Lung microvascular endothelial cell (primary cell): Measurements from ENCODE around the gene OAS2. TPM values are rescaled to one million over a fixed set of nuclear protein-coding genes. Genes with fewer than 3 reads are reported as not detected.

Experiments used
- DNase-seq, 2 donors: peaks; one replicate each; pipeline versions ENCODE4 v3.0.0 to v3.0.0-alpha.2; 2010; ENCODE audit warnings: low read depth in 2 of 2
- total RNA-seq: library from RNA; depleted of rRNA; stranded (reverse); fragments of >200 nt; gene quantifications from 2 replicates; pipeline ENCODE4 v1.2.1, GENCODE V29; 2014

The OAS2 gene
- total RNA-seq, 1 donor from 2014 or later: 0.60 TPM

- no peak for DNase-seq
These were observed 79.5 kb downstream of the OAS2 start for GRCh38 chr12:113057565-113058485.

GRCh38 chr12:113058553-113058952, 80.2 kb downstream of the OAS2 start:
- no peak for DNase-seq

GRCh38 chr12:113059071-113059595, 80.8 kb downstream of the OAS2 start:
- no peak for DNase-seq

- no peak for DNase-seq
These were observed 82.1 kb downstream of the OAS2 start for GRCh38 chr12:113060336-113060960.

- DNase-seq: peak in 1 of 2 donors; percentile 27
These were observed 82.9 kb downstream of the OAS2 start for GRCh38 chr12:113061061-113061694.

Other genes starting within 250 kb of the OAS2 start
- under 0.01 TPM in 1 of 2 replicates, not detected in the other for gene RPH3A, start 186.8 kb upstream of the OAS2 start, total RNA-seq
- gene OAS1, start 71.6 kb upstream of the OAS2 start, total RNA-seq: 13.5 and 21.4 TPM in 2 replicates
- gene OAS3, start 40.0 kb upstream of the OAS2 start, total RNA-seq: 1.8 and 5.4 TPM in 2 replicates
- gene DTX1, start 78.2 kb downstream of the OAS2 start, total RNA-seq: 0.65 and 4.6 TPM in 2 replicates
- gene RASAL1, start 157.2 kb downstream of the OAS2 start, total RNA-seq: not detected in 2 replicates
- not detected in 2 replicates for gene CFAP73, start 171.2 kb downstream of the OAS2 start, total RNA-seq
- 30.2 and 31.4 TPM in 2 replicates for gene DDX54, start 207.0 kb downstream of the OAS2 start, total RNA-seq
- gene RITA1, start 207.2 kb downstream of the OAS2 start, total RNA-seq: 13.1 and 15.9 TPM in 2 replicates
- 3.8 and 4.6 TPM in 2 replicates for gene TPCN1, start 242.9 kb downstream of the OAS2 start, total RNA-seq